ENCODE results near the gene PON3.

PON3 gene

GRCh38 chr7:95327356-95327755 lies 68.8 kb downstream of the PON3 start:
- Histone ChIP-seq H3K9me3 (no peaks in the 10 kb centered on the region), H3K4me3 (no peak overlapping the region), H4K20me1 (no peaks in the 10 kb centered on the region), H3K36me3 (no peaks in the 10 kb centered on the region), H3K9ac (no peak overlapping the region), H3K4me1 (peaks cover 11% of the 10 kb centered on the region; the same call in 1 of the 2 replicates), H3K4me2 (no peak overlapping the region), H3K27ac (no peak overlapping the region), H3K27me3 (no peaks in the 10 kb centered on the region)
- no peak for TF ChIP-seq Cebpa-rat (IDR thresholded peaks at IDR 0.05)

- Histone ChIP-seq H3K4me3 (no peak within 1 kb of the TSS), H3K36me3 (no peaks in the 10 kb centered on the region), H3K4me1 (no peaks in the 10 kb centered on the region), H3K9me3 (no peaks in the 10 kb centered on the region), H3K9ac (no peak within 1 kb of the TSS), H3K27ac (no peak within 1 kb of the TSS), H4K20me1 (no peaks in the 10 kb centered on the region), H3K4me2 (no peak within 1 kb of the TSS), H3K27me3 (no peaks in the 10 kb centered on the region)
- TF ChIP-seq Cebpa-rat (IDR thresholded peaks at IDR 0.05): no peak
Observed at GRCh38 chr7:95324431-95324830, 71.7 kb downstream of the PON3 start, which contains the start of gene PON1. PON1 (minus strand) TSS chr7:95324532; CDS start chr7:95324475, 57 bp downstream.

GRCh38 chr7:95323410-95324129 lies 72.6 kb downstream of the PON3 start:
- Histone ChIP-seq H3K27ac (no peak overlapping the region), H3K9ac (no peak overlapping the region), H3K27me3 (no peaks in the 10 kb centered on the region), H3K4me1 (no peaks in the 10 kb centered on the region), H4K20me1 (no peaks in the 10 kb centered on the region), H3K4me2 (no peak overlapping the region), H3K36me3 (no peaks in the 10 kb centered on the region), H3K9me3 (no peaks in the 10 kb centered on the region), H3K4me3 (no peak overlapping the region)
- TF ChIP-seq Cebpa-rat (IDR thresholded peaks at IDR 0.05): no peak

GRCh38 chr7:95322854-95323253 lies 73.3 kb downstream of the PON3 start:
- Histone ChIP-seq H3K27ac (no peak overlapping the region), H3K4me2 (no peak overlapping the region), H3K9ac (no peak overlapping the region), H3K4me1 (no peaks in the 10 kb centered on the region), H4K20me1 (no peaks in the 10 kb centered on the region), H3K4me3 (no peak overlapping the region), H3K9me3 (no peaks in the 10 kb centered on the region), H3K27me3 (no peaks in the 10 kb centered on the region), H3K36me3 (no peaks in the 10 kb centered on the region)
- no peak for TF ChIP-seq Cebpa-rat (IDR thresholded peaks at IDR 0.05)

- Histone ChIP-seq H3K4me3 (no peak overlapping the region), H3K4me1 (no peaks in the 10 kb centered on the region), H3K9me3 (no peaks in the 10 kb centered on the region), H3K27ac (no peak overlapping the region), H4K20me1 (no peaks in the 10 kb centered on the region), H3K9ac (no peak overlapping the region), H3K36me3 (no peaks in the 10 kb centered on the region), H3K27me3 (no peaks in the 10 kb centered on the region), H3K4me2 (no peak overlapping the region)
- TF ChIP-seq Cebpa-rat (IDR thresholded peaks at IDR 0.05): no peak
Observed at GRCh38 chr7:95322396-95322795, 73.8 kb downstream of the PON3 start.

- Histone ChIP-seq H3K4me2 (no peak overlapping the region), H3K4me3 (no peak overlapping the region), H3K4me1 (no peaks in the 10 kb centered on the region), H3K9me3 (no peaks in the 10 kb centered on the region), H4K20me1 (no peaks in the 10 kb centered on the region), H3K27ac (no peak overlapping the region), H3K9ac (no peak overlapping the region), H3K36me3 (no peaks in the 10 kb centered on the region), H3K27me3 (no peaks in the 10 kb centered on the region)
- TF ChIP-seq Cebpa-rat (IDR thresholded peaks at IDR 0.05): no peak
Observed at GRCh38 chr7:95321720-95322119, 74.5 kb downstream of the PON3 start.

GRCh38 chr7:95320651-95321050 lies 75.5 kb downstream of the PON3 start:
- Histone ChIP-seq H3K9me3 (no peaks in the 10 kb centered on the region), H4K20me1 (no peaks in the 10 kb centered on the region), H3K27ac (no peak overlapping the region), H3K4me1 (no peaks in the 10 kb centered on the region), H3K9ac (no peak overlapping the region), H3K4me2 (no peak overlapping the region), H3K36me3 (no peaks in the 10 kb centered on the region), H3K4me3 (no peak overlapping the region), H3K27me3 (no peaks in the 10 kb centered on the region)
- TF ChIP-seq Cebpa-rat (IDR thresholded peaks at IDR 0.05): no peak

- Histone ChIP-seq H3K27ac (no peak overlapping the region), H3K4me3 (no peak overlapping the region), H4K20me1 (no peaks in the 10 kb centered on the region), H3K9ac (no peak overlapping the region), H3K36me3 (no peaks in the 10 kb centered on the region), H3K27me3 (no peaks in the 10 kb centered on the region), H3K9me3 (no peaks in the 10 kb centered on the region), H3K4me1 (no peaks in the 10 kb centered on the region), H3K4me2 (no peak overlapping the region)
- no peak for TF ChIP-seq Cebpa-rat (IDR thresholded peaks at IDR 0.05)
Observed at GRCh38 chr7:95319570-95319969, 76.6 kb downstream of the PON3 start.

GRCh38 chr7:95318501-95319100 lies 77.6 kb downstream of the PON3 start:
- no peak overlapping the region for H3K4me3 ChIP-seq
- H3K9ac ChIP-seq: no peak overlapping the region
- no peaks in the 10 kb centered on the region for H3K9me3 ChIP-seq

GRCh38 chr7:95317966-95318365 lies 78.2 kb downstream of the PON3 start:
- Histone ChIP-seq H3K4me1 (no peaks in the 10 kb centered on the region), H4K20me1 (no peaks in the 10 kb centered on the region), H3K27ac (no peak overlapping the region), H3K9me3 (no peaks in the 10 kb centered on the region), H3K36me3 (no peaks in the 10 kb centered on the region), H3K27me3 (no peaks in the 10 kb centered on the region), H3K4me2 (no peak overlapping the region), H3K4me3 (no peak overlapping the region), H3K9ac (no peak overlapping the region)
- no peak for TF ChIP-seq Cebpa-rat (IDR thresholded peaks at IDR 0.05)

More at GRCh38 chr7:95318501-95319100, 77.6 kb downstream of the PON3 start:
- Histone ChIP-seq H3K4me1 (no peaks in the 10 kb centered on the region), H4K20me1 (no peaks in the 10 kb centered on the region), H3K27ac (no peak overlapping the region), H3K27me3 (no peaks in the 10 kb centered on the region), H3K36me3 (no peaks in the 10 kb centered on the region), H3K4me2 (no peak overlapping the region)
- TF ChIP-seq Cebpa-rat (IDR thresholded peaks at IDR 0.05): no peak
